NCI-H510A treated with DMSO at 0.1 percent for 48 hours (cell line): ENCODE results near the gene SECTM1.
A peak's percentile ranks its signal among the peaks of the same experiment; 100 is the strongest.
"Not testable (repeated sequence)": the region's sequence is repeated elsewhere in the genome, so short reads cannot be mapped to it uniquely, and the experiment has no call there.

Source experiments
- DNase-seq: peaks from one replicate; lab custom pipeline; 2025; lab: John Stamatoyannopoulos, UW

Gene SECTM1

DNA sequence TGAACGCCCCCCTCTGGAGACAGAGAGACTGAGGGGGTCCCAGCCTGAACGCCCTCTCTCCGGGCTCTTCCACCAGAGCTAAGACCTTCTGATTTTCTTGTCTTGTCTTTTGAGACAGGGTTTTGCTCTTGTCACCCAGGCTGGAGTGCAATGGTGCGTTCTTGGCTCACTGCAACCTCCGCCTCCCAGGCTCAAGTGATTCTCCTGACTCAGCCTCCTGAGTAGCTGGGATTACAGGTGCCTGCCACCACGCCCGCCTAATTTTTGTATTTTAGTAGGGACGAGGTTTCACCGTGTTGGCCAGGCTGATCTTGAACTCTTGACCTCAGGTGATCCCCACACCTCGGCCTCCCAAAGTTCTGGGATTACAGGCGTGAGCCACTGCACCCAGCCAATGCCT lies 14.4 kb upstream of the SECTM1 start:
- DNase-seq = not testable (repeated sequence)

DNA sequence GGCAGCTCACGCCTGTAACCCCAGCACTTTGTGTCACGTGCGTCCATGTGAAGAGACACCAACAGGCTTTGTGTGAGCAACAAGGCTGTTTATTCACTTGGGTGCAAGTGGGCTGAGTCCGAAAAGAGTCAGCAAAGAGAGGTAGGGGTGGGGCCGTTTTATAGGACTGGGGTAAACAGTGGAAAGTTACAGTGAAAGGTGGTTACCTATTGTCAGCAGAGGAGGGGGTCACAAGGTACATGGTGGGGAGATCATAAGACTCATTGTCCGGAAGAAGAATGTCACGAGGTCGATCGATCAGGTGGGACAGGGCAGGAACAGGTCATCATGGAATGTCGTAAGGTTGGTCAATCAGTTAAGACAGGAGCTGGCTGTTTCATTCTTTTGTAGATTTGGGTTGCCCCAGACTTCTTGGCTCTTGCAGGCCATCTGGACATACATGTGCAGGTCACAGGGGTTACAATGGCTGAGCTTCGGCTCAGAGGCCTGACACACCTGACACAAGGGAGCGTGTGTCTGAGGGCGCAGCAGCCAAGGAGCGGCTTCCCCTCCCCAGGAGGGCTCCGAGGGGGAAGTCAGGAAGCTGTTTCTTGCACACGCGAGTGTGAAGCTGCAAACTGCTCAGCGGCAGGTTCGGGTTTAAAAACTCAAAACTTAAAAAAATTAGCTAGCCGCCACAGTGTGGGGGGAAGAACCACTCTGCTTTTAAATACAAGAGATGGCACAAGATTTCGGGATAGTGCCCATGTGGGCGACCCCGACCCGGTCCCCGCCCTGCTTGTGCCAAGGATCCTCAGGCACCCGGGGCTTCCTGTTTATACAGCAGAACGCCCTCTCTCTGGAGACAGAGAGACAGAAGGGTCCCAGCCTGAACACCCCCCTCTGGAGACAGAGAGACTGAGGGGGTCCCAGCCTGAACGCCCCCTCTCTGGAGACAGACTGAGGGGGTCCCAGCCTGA lies 13.1 kb upstream of the SECTM1 start:
- DNase-seq = no peak

DNA sequence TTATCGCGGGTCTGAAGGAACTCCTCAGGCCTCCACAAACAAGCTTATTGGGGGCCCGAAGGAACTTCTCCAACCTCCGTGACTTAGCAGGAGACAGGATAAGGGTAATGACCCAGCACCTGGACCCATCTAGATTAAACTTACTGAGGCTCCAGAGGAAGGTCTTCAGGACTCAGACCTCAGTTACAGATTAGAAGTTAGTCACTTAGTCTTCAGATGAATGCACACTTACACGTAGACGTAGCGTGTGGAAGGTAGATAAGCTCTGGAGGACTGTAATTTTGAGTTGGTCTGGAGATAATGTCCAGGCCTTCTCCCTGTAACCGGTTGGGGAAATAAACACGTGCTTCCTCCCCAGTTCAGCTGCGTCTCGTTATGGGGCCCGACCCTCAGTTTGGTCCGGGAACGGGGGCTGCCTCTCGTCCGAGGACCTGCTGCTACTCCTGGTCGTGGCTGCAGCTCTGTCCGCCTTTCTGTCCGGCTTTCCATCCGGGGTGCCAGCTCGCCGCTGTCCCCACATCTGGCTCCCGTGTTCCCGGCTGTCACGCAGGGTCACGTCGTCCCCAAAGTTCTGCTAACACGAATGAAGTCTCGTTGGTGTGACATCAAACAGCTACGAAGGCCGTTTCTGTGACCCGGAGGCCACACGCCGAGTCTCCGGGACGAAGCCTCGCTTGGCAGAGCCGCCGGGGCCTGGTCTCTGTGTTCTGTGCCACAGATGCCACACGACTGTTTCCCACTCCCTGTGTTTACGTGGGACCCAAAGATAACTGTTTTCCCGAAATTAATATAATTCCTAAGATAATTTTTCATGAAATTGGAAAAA lies 11.8 kb upstream of the SECTM1 start:
- DNase-seq = no peak

DNA sequence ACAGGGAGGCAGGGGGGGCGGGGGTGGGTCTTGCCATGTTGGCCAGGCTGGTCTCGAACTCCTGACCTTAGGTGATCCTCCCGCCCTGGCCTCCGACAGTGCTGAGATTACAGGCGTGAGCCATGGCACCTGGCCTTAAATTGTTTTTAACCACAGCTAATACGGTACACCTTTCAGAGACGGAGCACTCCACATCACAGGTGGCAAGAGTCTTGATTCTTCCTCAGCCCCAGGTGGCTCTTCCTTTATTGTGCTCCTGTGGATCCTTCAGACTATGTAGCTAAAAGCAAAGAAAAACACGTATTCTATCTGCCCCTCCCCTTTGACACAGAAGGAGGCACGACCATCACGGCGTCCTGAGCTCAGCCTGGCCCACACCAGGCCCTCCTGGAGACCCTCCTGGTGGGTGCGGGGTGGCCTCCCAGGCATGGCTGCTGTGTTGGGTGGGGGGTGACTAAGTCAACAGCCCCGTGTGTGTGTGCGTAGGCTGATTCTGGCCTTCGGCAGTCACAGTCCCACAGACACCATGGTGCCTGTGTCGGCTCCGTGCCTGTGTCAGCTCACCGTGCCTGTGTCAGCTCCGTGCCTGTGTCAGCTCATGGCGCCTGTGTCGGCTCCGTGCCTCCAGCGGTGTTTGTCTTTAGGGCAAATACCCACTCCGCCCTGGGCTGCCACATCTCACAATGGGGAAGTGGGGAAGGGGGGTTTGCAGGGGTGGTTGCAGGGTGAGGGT lies 10.8 kb upstream of the SECTM1 start:
- no peak for DNase-seq

DNA sequence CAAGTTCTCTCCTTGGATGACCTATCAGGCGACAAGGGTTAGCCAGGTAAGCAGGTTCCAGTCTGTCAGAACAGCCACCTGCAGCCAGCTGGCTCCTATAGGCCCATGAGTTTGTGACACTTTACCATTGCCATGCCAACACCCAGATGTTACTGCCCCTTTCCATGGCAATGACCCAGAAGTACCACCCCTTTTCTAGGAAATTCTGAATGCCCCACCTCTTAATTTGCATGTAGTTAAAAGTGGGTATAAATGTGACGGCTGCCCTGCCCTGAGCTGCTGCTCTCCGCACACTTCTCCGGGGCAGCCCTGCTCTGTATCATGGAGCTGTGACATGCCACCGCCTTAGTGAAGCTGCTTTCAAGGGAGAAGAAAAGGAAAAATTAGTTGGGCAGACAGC lies 10.0 kb upstream of the SECTM1 start:
- no peak for DNase-seq

DNA sequence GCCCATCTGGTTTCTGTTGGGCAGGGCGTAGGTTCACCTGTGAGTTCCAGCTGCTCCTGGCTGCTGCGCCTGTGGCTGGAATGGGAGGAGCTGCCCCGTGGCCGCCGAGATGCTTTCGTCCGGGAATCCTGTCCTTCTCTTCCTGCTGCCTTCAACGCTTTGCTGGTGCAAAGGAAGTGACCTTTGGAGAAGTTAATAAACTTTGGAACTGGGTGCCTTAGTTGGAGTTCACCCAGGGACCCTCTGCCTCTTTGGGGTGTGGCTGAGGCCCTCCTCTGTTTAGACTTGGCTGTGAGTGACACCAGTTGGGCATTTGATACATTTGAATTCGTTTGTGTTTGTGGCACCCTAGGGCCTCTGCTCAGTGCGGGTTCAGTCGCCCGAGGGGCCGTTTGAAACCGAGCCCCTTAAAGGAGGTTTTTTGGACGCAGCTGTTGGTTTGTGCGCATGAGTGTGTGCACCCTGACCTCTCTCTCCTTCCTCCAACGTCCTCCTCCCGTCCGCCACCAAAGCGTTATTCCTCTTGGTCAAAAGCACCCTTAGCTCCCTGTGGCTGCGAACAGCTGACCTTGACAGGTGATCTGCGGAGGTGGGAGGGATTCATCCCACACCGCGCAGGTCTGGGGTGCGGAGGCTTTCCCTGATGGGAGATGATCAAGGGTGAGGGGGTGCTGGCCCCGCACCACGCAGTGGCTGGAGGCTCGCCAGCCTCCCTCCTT lies 9.0 kb upstream of the SECTM1 start:
- DNase-seq = no peak

DNA sequence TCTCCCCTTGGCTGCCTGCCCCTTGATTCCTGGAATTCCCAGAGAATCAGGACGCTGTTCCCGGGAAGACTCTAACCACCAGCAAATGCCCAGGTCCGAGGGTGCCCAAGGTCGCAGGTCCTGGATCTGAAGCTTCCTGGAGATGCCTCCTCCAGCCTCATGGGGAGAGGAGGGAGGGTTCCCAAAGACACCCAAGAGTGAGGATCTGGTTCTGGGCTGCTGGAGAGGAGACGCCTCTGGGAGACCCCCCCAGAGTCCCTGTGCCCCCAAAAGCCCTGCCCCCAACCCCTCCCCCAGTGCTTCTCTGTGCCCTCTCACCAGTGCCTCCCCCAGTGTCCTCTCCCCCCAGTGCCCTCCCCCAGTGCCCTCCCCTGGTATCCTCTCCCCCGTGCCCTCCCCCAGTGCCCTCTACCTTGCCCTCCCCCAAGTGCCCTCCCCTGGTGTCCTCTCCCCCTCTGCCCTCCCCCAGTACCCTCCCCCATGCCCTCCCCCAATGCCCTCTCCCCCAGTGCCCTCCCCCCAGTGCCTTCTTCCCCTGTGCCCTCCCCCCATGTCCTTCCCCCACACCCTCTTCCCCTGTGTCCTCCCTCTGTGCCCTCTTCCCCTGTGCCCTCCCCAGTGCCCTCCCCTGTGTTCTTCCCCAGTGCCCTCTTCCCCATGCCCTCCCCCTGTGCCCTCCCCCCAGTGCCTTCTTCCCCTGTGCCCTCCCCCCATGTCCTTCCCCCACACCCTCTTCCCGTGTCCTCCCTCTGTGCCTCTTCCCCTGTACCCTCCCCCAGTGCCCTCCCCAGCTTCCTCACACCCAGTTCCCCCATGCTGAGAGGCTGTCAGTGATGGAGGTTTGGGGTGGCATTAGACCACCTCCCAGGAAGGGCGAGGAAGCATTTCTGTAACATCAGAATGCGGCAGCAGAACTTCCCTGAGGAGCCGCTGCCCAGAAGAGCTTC lies 6.3 kb upstream of the SECTM1 start:
- DNase-seq = no peak

DNA sequence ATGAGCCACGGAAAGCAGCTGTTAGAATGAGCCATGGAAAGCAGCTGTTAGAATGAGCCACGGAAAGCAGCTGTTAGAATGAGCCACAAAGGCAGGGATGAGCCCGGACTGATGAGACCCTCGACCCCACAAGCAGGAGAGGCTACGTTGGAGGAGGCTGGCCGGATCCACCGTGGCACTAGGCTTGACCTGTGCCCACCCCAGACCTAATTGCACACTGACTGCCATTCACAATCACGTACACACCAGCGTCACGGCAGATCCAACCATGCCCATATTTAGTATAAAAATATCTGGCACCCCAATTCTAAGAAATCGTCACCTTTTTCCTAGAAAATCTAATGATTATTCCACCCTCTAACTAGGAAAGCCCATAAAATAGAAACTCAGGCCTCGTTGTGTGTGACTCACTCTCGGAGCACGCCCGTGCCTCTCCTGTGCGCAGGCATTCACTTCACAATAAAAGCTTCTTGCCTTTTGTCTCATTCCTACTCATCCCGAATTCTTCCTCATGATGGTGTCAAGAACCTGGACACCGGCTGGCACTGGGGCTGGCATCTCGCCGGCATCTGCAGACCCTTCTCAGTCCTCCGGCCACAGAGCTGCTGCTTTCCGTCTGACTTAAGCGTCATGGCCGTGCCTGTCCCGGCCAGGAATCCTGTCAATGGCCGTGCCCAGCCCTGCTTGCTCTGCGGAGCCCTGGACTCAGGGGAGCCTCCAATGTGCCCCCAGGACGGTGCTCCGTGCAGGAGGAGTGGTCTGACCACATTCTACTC lies 5.5 kb upstream of the SECTM1 start:
- no peak for DNase-seq

DNA sequence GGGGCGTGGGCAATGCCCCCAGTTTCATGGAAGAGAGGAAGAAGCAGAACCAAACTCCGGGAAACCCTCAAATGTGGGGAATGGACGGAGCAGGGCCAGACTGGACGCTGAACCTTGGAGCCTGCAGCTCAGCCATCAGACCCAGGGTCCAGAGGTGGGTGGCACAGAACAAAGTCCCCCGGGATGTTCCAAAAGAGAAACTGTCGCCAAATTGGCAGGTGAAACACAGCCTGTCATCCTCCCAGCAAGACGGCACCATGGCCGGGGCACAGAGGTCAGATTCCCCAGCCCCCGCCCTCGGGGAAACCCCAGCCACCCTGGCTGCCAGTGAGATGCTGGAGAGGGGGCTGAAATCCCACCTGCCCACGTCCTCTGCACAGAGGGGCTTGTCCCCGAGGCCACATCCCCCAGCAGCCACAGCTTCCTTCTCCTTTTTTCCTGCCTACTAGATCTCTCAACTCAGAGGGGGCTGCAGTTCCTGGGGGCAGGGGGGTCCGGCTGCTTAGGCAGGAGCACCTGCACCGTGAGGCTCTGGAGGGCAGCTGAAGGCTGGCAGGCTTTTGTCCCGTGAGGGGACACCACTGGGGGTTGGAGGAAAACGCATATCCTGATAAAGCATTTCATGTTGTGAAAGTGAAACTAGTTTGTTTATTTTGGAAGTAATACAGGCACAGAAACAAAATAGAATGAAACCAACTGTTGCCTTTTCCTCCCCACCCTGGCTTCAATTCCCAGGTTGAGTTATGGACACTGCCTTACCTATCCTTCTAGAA lies 1.2 kb upstream of the SECTM1 start:
- DNase-seq = no peak

DNA sequence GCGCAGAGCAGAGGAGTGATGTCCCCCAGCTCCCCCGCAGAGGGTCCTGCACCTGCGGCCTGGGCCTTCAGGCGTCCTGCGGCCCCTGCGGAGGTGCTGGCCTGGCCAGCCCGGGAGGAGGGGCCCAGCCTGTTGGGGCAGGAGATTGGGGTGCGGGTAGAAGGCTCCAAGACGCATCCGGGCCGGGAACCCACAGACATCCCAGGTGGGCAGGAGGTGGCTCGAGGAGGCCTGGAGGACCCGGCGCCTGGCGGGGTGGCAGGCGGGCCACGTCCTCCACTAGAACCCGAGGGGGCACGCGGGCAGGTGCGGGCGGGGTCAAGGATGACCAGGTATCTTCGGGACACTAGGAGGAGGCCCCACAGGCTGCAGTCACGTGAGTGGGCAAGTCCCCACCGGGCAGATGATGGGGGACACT lies 647 bp upstream of the SECTM1 start:
- DNase-seq = no peak

DNA sequence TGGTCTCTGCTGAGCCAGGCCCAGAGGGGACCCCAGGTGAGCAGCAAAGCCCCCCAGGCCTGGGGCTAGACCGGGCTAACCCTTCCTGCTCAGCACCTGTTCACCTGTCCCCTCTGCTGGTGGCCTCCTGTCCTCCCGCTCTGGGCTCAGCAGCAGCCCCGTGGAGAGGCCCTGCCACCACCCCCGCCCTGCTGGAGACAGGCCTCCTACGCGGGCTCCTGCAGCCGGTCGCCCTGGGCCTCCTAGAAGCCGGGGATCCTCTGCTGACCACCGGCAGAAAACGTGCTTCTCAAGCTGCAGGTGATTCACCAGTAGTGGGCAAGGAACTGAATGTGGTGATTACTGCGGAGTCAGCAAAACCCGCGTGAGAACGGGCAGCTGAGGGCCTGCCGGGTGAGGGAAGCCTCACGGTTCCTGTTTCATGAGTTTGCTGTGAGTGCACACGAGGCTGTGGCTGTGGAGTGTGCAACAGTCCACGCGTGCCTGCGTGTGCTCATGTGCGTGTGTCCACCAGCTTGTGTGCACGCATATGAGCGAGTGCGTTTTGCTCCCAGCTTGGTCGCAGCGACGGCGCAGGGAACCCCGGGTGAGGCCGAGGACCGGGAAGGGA lies 792 bp downstream of the SECTM1 start:
- DNase-seq = no peak

DNA sequence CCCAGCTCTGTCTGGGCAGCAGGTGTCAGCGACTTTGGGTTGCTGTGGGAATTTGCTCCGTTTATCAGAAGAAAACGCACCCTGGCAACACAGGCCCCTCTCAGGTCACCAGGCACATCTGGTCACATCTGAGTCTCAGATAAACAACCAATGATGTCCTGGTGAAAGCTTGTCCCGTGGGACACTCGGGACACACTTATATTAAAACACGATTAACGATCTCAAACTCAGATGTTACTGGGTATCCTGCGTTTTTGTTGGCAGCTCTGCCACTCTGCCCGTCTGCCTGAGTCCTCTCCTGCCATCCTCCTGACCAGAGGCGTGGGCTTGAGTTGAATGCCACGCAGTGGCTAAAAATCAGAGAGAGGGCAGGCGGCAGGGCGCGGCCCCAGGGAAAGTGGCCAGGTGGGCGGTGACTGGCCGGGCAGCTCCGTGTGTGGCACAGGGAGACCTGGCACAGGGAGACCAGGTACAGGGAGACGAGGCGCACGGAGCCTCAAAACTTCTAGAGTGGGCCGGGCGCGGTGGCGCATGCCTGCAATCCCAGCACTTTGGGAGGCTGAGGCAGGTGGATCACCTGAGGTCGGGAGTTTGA lies 2.1 kb downstream of the SECTM1 start:
- no peak for DNase-seq

DNA sequence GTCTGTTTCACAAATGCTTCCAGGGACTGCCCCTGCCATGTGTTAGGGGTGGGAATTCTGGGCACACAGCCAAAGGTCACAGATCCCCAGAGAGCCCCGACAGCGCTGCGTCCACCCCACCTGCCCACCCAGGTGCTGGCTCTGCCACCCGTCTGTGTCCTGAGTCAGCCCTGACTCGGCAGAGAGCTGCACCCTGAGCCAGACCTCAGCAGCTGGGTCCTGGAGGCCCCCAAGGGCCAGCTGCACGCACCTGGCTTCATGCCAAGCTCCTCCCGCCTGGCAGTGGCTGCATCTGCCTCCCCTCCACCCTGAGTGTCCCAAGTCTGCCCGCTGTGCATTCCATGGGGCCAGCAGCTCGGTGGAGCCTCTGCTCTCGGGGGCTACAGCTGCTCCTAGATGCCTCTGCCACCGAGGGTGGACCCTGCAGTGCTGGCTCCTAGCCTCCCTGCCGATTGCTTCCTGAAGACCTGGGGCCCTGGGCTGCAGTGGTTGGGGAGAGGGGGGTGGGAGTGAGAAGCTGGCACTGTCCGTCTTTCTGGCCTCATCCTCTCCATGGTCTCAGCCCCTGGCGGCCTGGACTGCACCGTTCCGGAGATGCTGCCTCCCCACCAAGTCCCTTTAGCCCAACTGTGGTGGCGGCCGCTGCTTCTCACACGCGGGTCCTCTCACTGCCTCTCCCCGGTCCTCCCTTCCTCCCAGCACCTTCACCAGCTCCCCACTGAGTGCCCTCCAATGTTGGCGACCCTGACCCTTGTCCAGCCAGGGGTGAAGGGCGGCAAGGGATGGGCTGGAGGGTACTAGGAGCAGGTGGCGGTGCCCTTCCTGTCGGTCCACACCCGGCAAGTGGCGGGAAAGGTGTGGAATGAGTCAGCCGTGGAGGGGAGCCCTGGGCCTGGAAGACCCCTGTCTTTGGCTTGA lies 3.0 kb downstream of the SECTM1 start:
- peak; percentile 91 for DNase-seq

DNA sequence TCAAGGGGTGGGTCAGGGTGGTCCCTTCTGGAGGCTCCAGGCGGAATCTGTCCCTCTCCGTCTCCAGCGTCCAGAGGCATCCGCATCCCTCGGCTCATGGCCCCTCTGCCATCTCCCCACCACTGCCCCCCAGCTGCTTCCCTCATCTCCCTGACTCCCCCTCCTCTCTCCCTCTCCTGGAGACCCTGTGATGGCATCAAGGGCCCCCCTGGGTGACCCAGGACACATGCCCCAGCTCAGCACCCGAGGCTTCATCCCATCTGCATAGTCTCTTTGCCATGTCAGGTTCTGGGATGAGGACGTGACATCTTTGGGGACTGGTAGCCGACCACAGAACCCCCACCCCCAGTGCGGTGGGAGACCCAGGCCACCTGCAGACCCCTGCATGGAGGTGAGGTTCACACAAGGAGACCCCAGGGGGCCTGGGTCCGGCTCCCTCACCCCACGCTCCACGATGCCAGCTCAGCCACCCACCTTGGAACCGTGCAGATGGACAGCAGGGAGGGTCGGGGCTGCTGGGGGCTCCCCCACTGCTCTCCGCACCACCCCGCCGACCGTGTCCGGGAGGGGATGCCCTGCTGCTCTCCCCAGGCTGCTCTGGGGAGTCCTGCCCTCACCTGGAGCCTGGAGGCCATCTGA lies 3.8 kb downstream of the SECTM1 start:
- no peak for DNase-seq

DNA sequence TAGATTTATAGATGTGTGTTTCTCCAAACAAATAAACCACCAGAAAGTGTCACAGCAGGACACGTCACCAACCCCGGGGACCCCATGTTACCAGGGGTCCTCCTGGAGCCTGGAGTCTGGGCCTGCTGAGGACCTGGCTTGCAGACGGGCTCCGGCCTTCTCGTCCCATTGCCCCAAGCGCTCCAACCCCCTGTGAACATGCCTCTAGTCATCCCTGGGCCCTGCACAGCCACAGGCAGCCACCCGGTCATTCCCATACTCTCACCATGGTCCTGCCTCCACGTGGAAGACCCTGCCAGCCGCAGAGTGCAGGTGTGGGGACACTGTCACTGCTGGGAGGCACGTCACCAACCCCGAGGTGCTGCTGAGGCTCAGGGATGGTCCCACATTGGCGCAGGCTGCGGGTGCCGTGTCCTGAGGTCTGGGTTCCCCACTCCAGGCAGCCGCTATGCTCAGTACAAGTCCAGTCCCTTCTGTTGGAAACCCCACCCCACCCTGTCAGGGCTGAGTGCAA lies 4.5 kb downstream of the SECTM1 start:
- no peak for DNase-seq
